GM12878 (cell line): ENCODE measurements around the gene IDH3A.

Experiments used
- CTCF ChIP-seq, 3 experiments: IDR thresholded peaks in 2 of 3; conservative IDR thresholded peaks in 1 of 3; 2 replicates each; pipeline ENCODE4 v1.5.1; 2011; ENCODE audit warnings: low read depth in 3 of 3, low read length in 3 of 3, mild to moderate bottlenecking in 3 of 3, control low read depth in 2 of 3, moderate library complexity in 2 of 3, inconsistent platforms in 1 of 3, mixed read lengths in 1 of 3; ENCODE audit not compliant: control insufficient read depth in 2 of 3, insufficient read depth in 1 of 3; ENCODE audit errors: extremely low read depth in 1 of 3
- POLR2A ChIP-seq: IDR thresholded peaks from 2 replicates; pipeline ENCODE4 v1.6.1; 2011; ENCODE audit warnings: low read depth, mild to moderate bottlenecking, low read length

- TF ChIP-seq POLR2A (no peak), CTCF (IDR thresholded peaks at IDR 0.05 in 2 of 3, conservative IDR thresholded peaks at IDR 0.05 in 1 of 3; ENCODE audit: control insufficient read depth in 2 of 3, extremely low read depth in 1 of 3, insufficient read depth in 1 of 3, low read depth in 3 of 3, low read length in 3 of 3) (no peak)
Observed at GRCh38 chr15:78120523-78120922, 28.6 kb upstream of the IDH3A start.
